B cell (primary cell): ENCODE measurements around the gene P2RX7. TPM values are rescaled to one million over a fixed set of nuclear protein-coding genes. Genes with fewer than 3 reads are reported as not detected.

Source experiments
- ATAC-seq: fragments of 200-7000 bp; cut with Tn5 transposase; one replicate; pipeline ENCODE4 v1.10.0; 2021; ENCODE audit warnings: low read depth, mild to moderate bottlenecking, moderate number of reproducible peaks, moderate library complexity
- CTCF ChIA-PET: fragments of 350-600 bp; sonication (Branson Sonifier 250); formaldehyde crosslinking; loops from one replicate; lab custom pipeline; 2021; ENCODE audit warnings: antibody characterized with exemption, inconsistent platforms; lab: Charles Lee
- POLR2A ChIA-PET: fragments of 350-600 bp; sonication (Branson Sonifier 250); formaldehyde crosslinking; loops from one replicate; lab custom pipeline; 2021; ENCODE audit warnings: antibody characterized with exemption; lab: Charles Lee
- DNase-seq: peaks from one replicate; pipeline ENCODE4 v3.0.0; 2013
- H2AFZ ChIP-seq: 2 replicates; pipeline ENCODE4 v1.6.1; 2012; ENCODE audit warnings: mild to moderate bottlenecking, low read depth, low read length; ENCODE audit not compliant: insufficient read depth, poor library complexity, severe bottlenecking
- H3K27ac ChIP-seq, 2 donors: 1 replicate in 1 of 2; 2 replicates in 1 of 2; pipeline ENCODE4 v1.5.1; 2012 to 2013; ENCODE audit warnings: low read length in 2 of 2, mild to moderate bottlenecking in 2 of 2, moderate library complexity in 1 of 2
- H3K27me3 ChIP-seq, 4 experiments: fragments of 200-600 bp in 1 of 4; sonication (generic) in 1 of 4; replicated peaks in 1 of 4; 1 replicate in 2 of 4; 2 replicates in 2 of 4; pipeline versions ENCODE4 v1.6.1 to v1.7.0; 2013 to 2016; ENCODE audit warnings: low read length in 3 of 4, mild to moderate bottlenecking in 2 of 4, mixed read lengths in 1 of 4, moderate library complexity in 1 of 4; ENCODE audit not compliant: insufficient read depth in 4 of 4, control insufficient read depth in 3 of 4; ENCODE audit errors: control extremely low read depth in 1 of 4
- H3K36me3 ChIP-seq, 2 experiments: replicated peaks in 1 of 2; 1 replicate in 1 of 2; 2 replicates in 1 of 2; pipeline versions ENCODE4 v1.6.1 to v1.7.1; 2013; ENCODE audit warnings: low read length in 1 of 2; ENCODE audit not compliant: insufficient read depth in 2 of 2, control insufficient read depth in 1 of 2; ENCODE audit errors: control extremely low read depth in 1 of 2, extremely low read depth in 1 of 2
- H3K4me1 ChIP-seq, 2 donors: fragments of 200-600 bp in 1 of 2; sonication (generic) in 1 of 2; 1 replicate in 1 of 2; 2 replicates in 1 of 2; pipeline versions ENCODE4 v1.5.1 to v1.6.1; 2013 to 2017; ENCODE audit warnings: low read length in 2 of 2; ENCODE audit not compliant: control insufficient read depth in 2 of 2, insufficient read depth in 2 of 2
- H3K4me2 ChIP-seq: replicated peaks from 2 replicates; pipeline ENCODE3; 2012; ENCODE audit warnings: mild to moderate bottlenecking, low read depth, low read length; ENCODE audit not compliant: poor library complexity, severe bottlenecking
- H3K4me3 ChIP-seq, 5 experiments: fragments of 200-600 bp in 1 of 5; sonication (generic) in 1 of 5; 1 replicate in 3 of 5; 2 replicates in 2 of 5; pipeline versions ENCODE4 v1.5.1 to v1.7.0; 2011 to 2016; ENCODE audit warnings: low read length in 4 of 5, mild to moderate bottlenecking in 4 of 5, low read depth in 2 of 5, control low read depth in 1 of 5, moderate library complexity in 1 of 5; ENCODE audit not compliant: insufficient read depth in 1 of 5; ENCODE audit errors: control extremely low read depth in 1 of 5, extremely low read depth in 1 of 5
- H3K79me2 ChIP-seq: fragments of 200-600 bp; sonication (generic); one replicate; pipeline ENCODE4 v1.6.0; 2016; ENCODE audit warnings: low read length; ENCODE audit not compliant: control insufficient read depth, insufficient read depth
- H3K9ac ChIP-seq: fragments of 200-600 bp; sonication (generic); 2 replicates; pipeline ENCODE4 v1.6.1; 2017; ENCODE audit warnings: mild to moderate bottlenecking, low read length, moderate library complexity
- H3K9me3 ChIP-seq, 3 donors: one replicate each; pipeline versions ENCODE4 v1.6.1 to v1.7.1; 2013; ENCODE audit warnings: low read length in 2 of 3; ENCODE audit not compliant: control insufficient read depth in 2 of 3, insufficient read depth in 1 of 3; ENCODE audit errors: control extremely low read depth in 1 of 3
- H4K20me1 ChIP-seq: 2 replicates; pipeline ENCODE4 v1.6.0; 2012; ENCODE audit warnings: mild to moderate bottlenecking, low read length; ENCODE audit not compliant: insufficient read depth, control insufficient read depth, poor library complexity, severe bottlenecking
- H3K27ac Mint-ChIP-seq: one replicate; pipeline ENCODE4 v1.8.0; 2021; ENCODE audit warnings: mixed read lengths
- H3K27me3 Mint-ChIP-seq: one replicate; pipeline ENCODE4 v1.8.0; 2021; ENCODE audit warnings: mixed read lengths
- H3K4me1 Mint-ChIP-seq: one replicate; pipeline ENCODE4 v1.8.0; 2021; ENCODE audit warnings: mixed read lengths
- H3K4me3 Mint-ChIP-seq: one replicate; pipeline ENCODE4 v1.8.0; 2021; ENCODE audit warnings: mixed read lengths
- H3K9me3 Mint-ChIP-seq: one replicate; pipeline ENCODE4 v1.8.0; 2022; ENCODE audit warnings: mixed read lengths; ENCODE audit not compliant: insufficient read depth
- EZH2 ChIP-seq: IDR thresholded peaks from 2 replicates; pipeline ENCODE4 v1.6.1; 2012; ENCODE audit warnings: borderline replicate concordance, low read depth, mild to moderate bottlenecking, moderate library complexity, low read length; ENCODE audit not compliant: insufficient read depth, poor library complexity, severe bottlenecking
- WGBS: methylation state at CpG from one replicate; pipeline ENCODE4 v1.1.5; 2013; ENCODE audit warnings: missing lambda C conversion rate; ENCODE audit not compliant: insufficient coverage; 5-methylcytosine and 5-hydroxymethylcytosine counted together
- intact Hi-C: fragments of 100-400 bp; cut with micrococcal nuclease; formaldehyde crosslinking; loops from one replicate; pipeline ENCODE4 v1.10.0; 2022
- polyA plus RNA-seq: library from polyadenylated mRNA; depleted of rRNA; stranded (reverse); fragments of >200 nt; gene quantifications from 2 replicates; pipeline ENCODE4 v1.2.3, GENCODE V29; 2012
- total RNA-seq, 2 donors: library from RNA; stranded (reverse); fragments of 120-200 nt in 1 of 2; gene quantifications; 1 replicate in 1 of 2; 2 replicates in 1 of 2; pipeline versions ENCODE4 v1.2.3 to v1.2.4, GENCODE V29; 2013 to 2022
- TF ChIP-seq, protein P1 (sequence below): fragments of 200-600 bp; IDR thresholded peaks from one replicate; pipeline ENCODE4 v1.8.0; 2022; ENCODE audit warnings: antibody characterized with exemption, mild to moderate bottlenecking

P2RX7 gene
- total and polyA plus RNA-seq, 2 donors (not counting 1 experiment from before 2014, with no cell fraction given): 5.3 to 6.3 TPM

DNA sequence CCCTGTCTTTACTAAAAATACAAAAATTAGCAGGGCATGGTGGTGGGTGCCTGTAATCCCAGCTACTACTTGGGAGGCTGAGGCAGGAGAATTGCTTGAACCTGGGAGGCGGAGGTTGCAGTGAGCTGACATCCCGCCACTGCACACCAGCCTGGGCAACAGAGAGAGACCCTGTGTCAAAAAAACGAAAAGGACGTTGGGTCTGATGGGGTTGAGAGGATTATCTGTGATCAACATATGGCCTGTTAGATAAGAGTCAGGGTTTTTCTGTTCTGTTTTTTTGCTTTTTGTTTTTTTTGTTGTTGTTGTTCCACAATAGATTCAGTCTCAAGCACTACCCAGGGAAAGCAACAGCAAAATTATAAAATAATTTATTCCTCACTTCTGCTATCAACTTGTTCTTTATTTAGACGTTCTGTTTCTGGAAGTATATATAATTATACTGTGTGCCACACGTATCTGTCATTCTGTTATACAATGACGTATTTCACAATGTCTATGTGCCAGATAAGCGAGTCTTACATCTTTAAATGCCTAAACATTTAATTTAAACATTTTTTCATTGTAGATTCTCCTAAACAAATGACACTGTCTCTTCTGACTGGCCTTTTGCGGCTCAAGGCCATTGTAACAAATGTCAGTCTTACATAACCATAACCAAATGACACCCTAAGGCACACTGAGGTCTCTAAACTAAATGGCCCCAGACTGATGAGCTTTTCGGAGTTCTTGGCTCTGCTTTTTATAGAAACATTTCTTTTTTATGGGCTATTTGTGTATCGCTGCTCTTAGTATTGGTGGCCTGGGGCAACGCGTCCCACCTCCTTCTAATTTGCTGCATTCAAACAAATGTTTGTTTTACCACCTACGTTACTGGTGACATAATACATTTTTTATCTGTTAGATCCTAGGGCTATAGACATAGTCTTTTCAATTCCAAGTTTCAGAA lies 70.0 kb downstream of the P2RX7 start:
- H3K9ac ChIP-seq: no peak overlapping the region
- H3K4me2 ChIP-seq: no peak overlapping the region
- no peaks in the 10 kb centered on the region for H4K20me1 ChIP-seq
- ChIA-PET CTCF (interaction anchor here (0.9 kb wide), 1 partner anchor 24 kb away, joined by 3 read pairs; no protein-coding TSS in a partner anchor), POLR2A (no interaction called here)
- no peak overlapping the region for H2AFZ ChIP-seq
- Mint-ChIP-seq H3K9me3 (no peaks in the 10 kb centered on the region), H3K4me3 (no peak overlapping the region), H3K27me3 (no peaks in the 10 kb centered on the region), H3K27ac (no peak overlapping the region), H3K4me1 (peaks cover 4% of the 10 kb centered on the region)
- no peaks in the 10 kb centered on the region for H3K36me3 ChIP-seq
- intact Hi-C loops: no loop called here
- no peaks in the 10 kb centered on the region for H3K9me3 ChIP-seq
- H3K79me2 ChIP-seq: no peaks in the 10 kb centered on the region
- H3K4me3 ChIP-seq: no peak overlapping the region
- DNase-seq: no peak
- no peaks in the 10 kb centered on the region for H3K27me3 ChIP-seq
- no peaks in the 10 kb centered on the region for H3K4me1 ChIP-seq
- TF ChIP-seq EZH2: no peak
- TF ChIP-seq, protein P1, sequence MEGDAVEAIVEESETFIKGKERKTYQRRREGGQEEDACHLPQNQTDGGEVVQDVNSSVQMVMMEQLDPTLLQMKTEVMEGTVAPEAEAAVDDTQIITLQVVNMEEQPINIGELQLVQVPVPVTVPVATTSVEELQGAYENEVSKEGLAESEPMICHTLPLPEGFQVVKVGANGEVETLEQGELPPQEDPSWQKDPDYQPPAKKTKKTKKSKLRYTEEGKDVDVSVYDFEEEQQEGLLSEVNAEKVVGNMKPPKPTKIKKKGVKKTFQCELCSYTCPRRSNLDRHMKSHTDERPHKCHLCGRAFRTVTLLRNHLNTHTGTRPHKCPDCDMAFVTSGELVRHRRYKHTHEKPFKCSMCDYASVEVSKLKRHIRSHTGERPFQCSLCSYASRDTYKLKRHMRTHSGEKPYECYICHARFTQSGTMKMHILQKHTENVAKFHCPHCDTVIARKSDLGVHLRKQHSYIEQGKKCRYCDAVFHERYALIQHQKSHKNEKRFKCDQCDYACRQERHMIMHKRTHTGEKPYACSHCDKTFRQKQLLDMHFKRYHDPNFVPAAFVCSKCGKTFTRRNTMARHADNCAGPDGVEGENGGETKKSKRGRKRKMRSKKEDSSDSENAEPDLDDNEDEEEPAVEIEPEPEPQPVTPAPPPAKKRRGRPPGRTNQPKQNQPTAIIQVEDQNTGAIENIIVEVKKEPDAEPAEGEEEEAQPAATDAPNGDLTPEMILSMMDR: no peak
- 65% methylated on average over 6 of the region's 14 CpGs for whole genome bisulfite sequencing
- H3K27ac ChIP-seq: no peak overlapping the region
- no peak for ATAC-seq

GRCh38 chr12:121203482-121203881 lies 70.8 kb downstream of the P2RX7 start:
- H3K4me2 ChIP-seq: no peak overlapping the region
- no peak overlapping the region for H3K4me3 ChIP-seq
- no peak for DNase-seq
- H3K9me3 ChIP-seq: no peaks in the 10 kb centered on the region
- CTCF ChIA-PET: no interaction called here
- no peak overlapping the region for H3K27ac Mint-ChIP-seq
- no peak overlapping the region for H2AFZ ChIP-seq
- H3K27ac ChIP-seq: no peak overlapping the region
- H3K27me3 Mint-ChIP-seq: no peaks in the 10 kb centered on the region
- no peaks in the 10 kb centered on the region for H3K27me3 ChIP-seq
- no peaks in the 10 kb centered on the region for H3K36me3 ChIP-seq
- POLR2A ChIA-PET: no interaction called here
- no peaks in the 10 kb centered on the region for H3K9me3 Mint-ChIP-seq
- H3K9ac ChIP-seq: no peak overlapping the region
- intact Hi-C loops: no loop called here
- H3K4me1 ChIP-seq: no peaks in the 10 kb centered on the region
- no peaks in the 10 kb centered on the region for H3K4me1 Mint-ChIP-seq
- no peak overlapping the region for H3K4me3 Mint-ChIP-seq
- no peaks in the 10 kb centered on the region for H4K20me1 ChIP-seq
- TF ChIP-seq EZH2: no peak
- TF ChIP-seq, protein P1: no peak
- no peak for ATAC-seq
- 97% methylated on average over 11 of the region's 11 CpGs for WGBS
- no peaks in the 10 kb centered on the region for H3K79me2 ChIP-seq
